Measurements from ENCODE around the gene GCK. TPM values are rescaled to one million over a fixed set of nuclear protein-coding genes. Genes with fewer than 3 reads are reported as not detected.
"Not testable (repeated sequence)": the region's sequence is repeated elsewhere in the genome, so short reads cannot be mapped to it uniquely, and the experiment has no call there.

Gene GCK
- total and polyA plus RNA-seq, 2 donors = 0.24 to 0.30 TPM

GRCh38 chr7:44180631-44181030 lies 8.6 kb downstream of the GCK start:
- Histone ChIP-seq H3K27ac (ENCODE audit: low read depth in 1 of 2, low read length in 1 of 2) (no peak overlapping the region), H3K4me3 (ENCODE audit: low read length in 2 of 2) (no peak overlapping the region), H3K9me3 (ENCODE audit: control insufficient read depth in 2 of 2, insufficient read depth in 1 of 2, low read length in 1 of 2) (peaks cover 0 to 7% of the 10 kb centered on the region in 2 donors), H3K27me3 (ENCODE audit: control insufficient read depth in 2 of 2, insufficient read depth in 1 of 2, low read length in 1 of 2) (peaks cover 0 to 7% of the 10 kb centered on the region in 2 donors), H3K4me1 (ENCODE audit: control insufficient read depth in 2 of 2, insufficient read depth in 2 of 2, low read length in 2 of 2) (no peaks in the 10 kb centered on the region), H3K36me3 (ENCODE audit: control insufficient read depth in 2 of 2, insufficient read depth in 2 of 2, low read length in 1 of 2) (no peaks in the 10 kb centered on the region)
- no peak for DNase-seq (ENCODE audit: low read depth in 6 of 9, low spot score in 9 of 9)
- 84% methylated on average over 3 of the region's 3 CpGs for WGBS

- H3K36me3 ChIP-seq (ENCODE audit: control insufficient read depth in 2 of 2, insufficient read depth in 2 of 2, low read length in 1 of 2) = no peaks in the 10 kb centered on the region
- H3K27me3 ChIP-seq (ENCODE audit: control insufficient read depth in 2 of 2, insufficient read depth in 1 of 2, low read length in 1 of 2) = peaks cover 0 to 11% of the 10 kb centered on the region in 2 donors
- no peak overlapping the region for H3K27ac ChIP-seq (ENCODE audit: low read depth in 1 of 2, low read length in 1 of 2)
- H3K9me3 ChIP-seq (ENCODE audit: control insufficient read depth in 2 of 2, insufficient read depth in 1 of 2, low read length in 1 of 2) = peaks cover 0 to 2% of the 10 kb centered on the region in 2 donors
- H3K4me3 ChIP-seq (ENCODE audit: low read length in 2 of 2) = no peak overlapping the region
- 90% methylated on average over 4 of the region's 4 CpGs for WGBS
- no peak for DNase-seq (ENCODE audit: low read depth in 6 of 9, low spot score in 9 of 9)
- H3K4me1 ChIP-seq (ENCODE audit: control insufficient read depth in 2 of 2, insufficient read depth in 2 of 2, low read length in 2 of 2) = no peaks in the 10 kb centered on the region
Observed at GRCh38 chr7:44177570-44178131, 11.6 kb downstream of the GCK start.

DNA sequence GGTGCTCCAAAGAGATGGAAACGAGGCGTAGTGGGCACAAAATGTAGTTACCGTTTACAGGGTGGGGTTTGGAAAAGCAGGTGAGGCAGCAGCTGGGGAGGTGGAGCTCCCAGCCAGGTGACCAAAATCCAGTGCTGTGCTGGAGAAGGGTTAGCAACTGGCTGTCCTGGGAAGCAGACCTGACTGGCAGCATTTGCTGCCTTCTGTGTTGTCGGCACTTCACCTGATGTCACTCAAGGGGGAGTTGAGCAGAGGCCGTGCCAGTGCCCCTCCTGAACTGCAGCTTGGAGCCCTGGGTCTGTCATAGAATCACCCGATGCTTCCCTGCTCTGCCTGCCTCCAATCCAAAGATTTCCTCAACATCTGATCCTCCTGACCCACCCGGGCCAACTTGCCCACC lies 12.8 kb downstream of the GCK start:
- H3K36me3 ChIP-seq (ENCODE audit: control insufficient read depth in 2 of 2, insufficient read depth in 2 of 2, low read length in 1 of 2) = no peaks in the 10 kb centered on the region
- peaks cover 0 to 13% of the 10 kb centered on the region in 2 donors for H3K27me3 ChIP-seq (ENCODE audit: control insufficient read depth in 2 of 2, insufficient read depth in 1 of 2, low read length in 1 of 2)
- no peaks in the 10 kb centered on the region for H3K4me1 ChIP-seq (ENCODE audit: control insufficient read depth in 2 of 2, insufficient read depth in 2 of 2, low read length in 2 of 2)
- no peak overlapping the region for H3K27ac ChIP-seq (ENCODE audit: low read depth in 1 of 2, low read length in 1 of 2)
- WGBS = 74% methylated on average over 7 of the region's 7 CpGs
- no peaks in the 10 kb centered on the region for H3K9me3 ChIP-seq (ENCODE audit: control insufficient read depth in 2 of 2, insufficient read depth in 1 of 2, low read length in 1 of 2)
- no peak for DNase-seq (ENCODE audit: low read depth in 6 of 9, low spot score in 9 of 9)
- no peak overlapping the region for H3K4me3 ChIP-seq (ENCODE audit: low read length in 2 of 2)

DNA sequence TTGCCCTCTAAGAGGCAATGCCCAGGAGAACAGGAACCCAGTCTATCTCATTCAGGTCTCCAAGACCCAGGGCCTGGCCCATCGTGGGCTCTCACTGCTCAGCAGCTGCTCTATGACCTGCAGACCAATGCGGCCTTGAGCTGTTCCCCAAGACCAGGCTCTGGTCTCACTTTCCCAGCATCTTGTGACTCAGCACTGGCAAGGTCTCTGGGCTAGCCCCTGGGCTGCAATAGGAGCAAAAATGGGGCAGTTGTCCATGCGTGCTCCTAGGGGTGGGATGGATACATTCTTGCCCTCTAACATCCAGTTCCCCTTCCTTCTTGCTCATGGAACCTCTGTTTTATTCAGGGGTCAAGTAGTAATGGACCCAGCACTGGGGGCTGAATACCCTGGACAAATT lies 13.5 kb downstream of the GCK start:
- Histone ChIP-seq H3K27me3 (ENCODE audit: control insufficient read depth in 2 of 2, insufficient read depth in 1 of 2, low read length in 1 of 2) (peaks cover 0 to 13% of the 10 kb centered on the region in 2 donors), H3K4me1 (ENCODE audit: control insufficient read depth in 2 of 2, insufficient read depth in 2 of 2, low read length in 2 of 2) (no peaks in the 10 kb centered on the region), H3K9me3 (ENCODE audit: control insufficient read depth in 2 of 2, insufficient read depth in 1 of 2, low read length in 1 of 2) (no peaks in the 10 kb centered on the region), H3K27ac (ENCODE audit: low read depth in 1 of 2, low read length in 1 of 2) (no peak overlapping the region), H3K4me3 (ENCODE audit: low read length in 2 of 2) (no peak overlapping the region), H3K36me3 (ENCODE audit: control insufficient read depth in 2 of 2, insufficient read depth in 2 of 2, low read length in 1 of 2) (no peaks in the 10 kb centered on the region)
- whole genome bisulfite sequencing = 91% methylated on average over 3 of the region's 3 CpGs
- DNase-seq (ENCODE audit: low read depth in 6 of 9, low spot score in 9 of 9) = no peak

DNA sequence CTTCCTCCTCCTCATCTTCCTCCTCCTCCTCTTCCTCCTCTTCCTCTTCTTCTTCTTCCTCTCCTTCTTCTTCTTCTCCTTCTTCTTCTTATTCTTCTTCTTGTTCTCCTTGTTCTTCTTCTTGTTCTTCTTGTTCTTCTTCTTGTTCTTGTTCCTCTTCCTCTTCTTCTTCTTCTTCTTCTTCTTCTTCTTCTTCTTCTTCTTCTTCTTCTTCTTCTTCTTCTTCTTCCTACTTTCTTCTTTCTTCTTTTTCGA lies 14.6 kb downstream of the GCK start:
- H3K4me1 ChIP-seq (ENCODE audit: control insufficient read depth in 2 of 2, insufficient read depth in 2 of 2, low read length in 2 of 2); H3K9me3 ChIP-seq (ENCODE audit: control insufficient read depth in 2 of 2, insufficient read depth in 1 of 2, low read length in 1 of 2); H3K27ac ChIP-seq (ENCODE audit: low read depth in 1 of 2, low read length in 1 of 2); H3K4me3 ChIP-seq (ENCODE audit: low read length in 2 of 2); DNase-seq (ENCODE audit: low read depth in 6 of 9, low spot score in 9 of 9); H3K36me3 ChIP-seq (ENCODE audit: control insufficient read depth in 2 of 2, insufficient read depth in 2 of 2, low read length in 1 of 2): not testable (repeated sequence)
- H3K27me3 ChIP-seq (ENCODE audit: control insufficient read depth in 2 of 2, insufficient read depth in 1 of 2, low read length in 1 of 2) = peaks cover 0 to 13% of the 10 kb centered on the region in 2 donors
- WGBS = 89% methylated on average over 1 of the region's 1 CpG

DNA sequence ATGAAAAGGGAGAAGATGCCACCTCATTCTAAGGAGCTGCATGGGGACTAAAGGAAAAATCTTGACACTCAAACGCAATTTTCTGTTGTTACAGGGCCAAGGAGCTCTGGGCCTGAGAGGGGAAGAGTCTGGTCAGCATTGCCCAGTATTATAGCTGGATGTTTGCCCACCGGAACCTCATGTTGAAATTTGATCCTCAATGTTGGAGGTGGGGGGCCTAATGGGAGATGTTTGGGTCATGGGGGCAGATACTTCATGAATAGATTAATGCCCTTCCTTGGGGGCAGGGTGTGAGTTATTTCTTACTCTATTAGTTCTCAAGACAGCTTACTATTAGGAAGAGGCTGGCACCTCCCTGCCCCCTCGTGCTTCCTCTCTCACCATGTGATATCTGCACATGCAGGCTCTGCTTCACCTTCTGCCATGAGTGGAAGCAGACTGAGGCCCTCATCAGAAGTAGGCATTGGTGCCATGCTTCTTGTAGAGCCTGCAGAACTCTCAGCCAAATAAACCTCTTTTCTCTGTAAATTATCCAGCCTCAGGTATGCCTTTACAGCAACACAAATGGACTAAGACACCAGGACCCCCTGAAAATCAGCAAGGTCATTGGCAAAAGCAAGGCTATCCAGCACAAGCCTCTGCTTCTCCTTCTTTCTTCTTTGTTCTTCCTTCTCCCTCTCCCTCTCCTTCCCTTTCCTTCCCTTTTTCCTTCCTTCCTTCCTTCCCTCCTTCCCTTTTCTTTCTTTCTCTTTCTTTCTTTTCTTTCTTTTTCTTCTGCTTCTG lies 15.1 kb downstream of the GCK start:
- Histone ChIP-seq H3K27me3 (ENCODE audit: control insufficient read depth in 2 of 2, insufficient read depth in 1 of 2, low read length in 1 of 2) (peaks cover 0 to 13% of the 10 kb centered on the region in 2 donors), H3K4me3 (ENCODE audit: low read length in 2 of 2) (no peak overlapping the region), H3K4me1 (ENCODE audit: control insufficient read depth in 2 of 2, insufficient read depth in 2 of 2, low read length in 2 of 2) (no peaks in the 10 kb centered on the region), H3K27ac (ENCODE audit: low read depth in 1 of 2, low read length in 1 of 2) (no peak overlapping the region), H3K36me3 (ENCODE audit: control insufficient read depth in 2 of 2, insufficient read depth in 2 of 2, low read length in 1 of 2) (no peaks in the 10 kb centered on the region), H3K9me3 (ENCODE audit: control insufficient read depth in 2 of 2, insufficient read depth in 1 of 2, low read length in 1 of 2) (no peaks in the 10 kb centered on the region)
- 83% methylated on average over 3 of the region's 3 CpGs for WGBS
- DNase-seq (ENCODE audit: low read depth in 6 of 9, low spot score in 9 of 9) = no peak

DNA sequence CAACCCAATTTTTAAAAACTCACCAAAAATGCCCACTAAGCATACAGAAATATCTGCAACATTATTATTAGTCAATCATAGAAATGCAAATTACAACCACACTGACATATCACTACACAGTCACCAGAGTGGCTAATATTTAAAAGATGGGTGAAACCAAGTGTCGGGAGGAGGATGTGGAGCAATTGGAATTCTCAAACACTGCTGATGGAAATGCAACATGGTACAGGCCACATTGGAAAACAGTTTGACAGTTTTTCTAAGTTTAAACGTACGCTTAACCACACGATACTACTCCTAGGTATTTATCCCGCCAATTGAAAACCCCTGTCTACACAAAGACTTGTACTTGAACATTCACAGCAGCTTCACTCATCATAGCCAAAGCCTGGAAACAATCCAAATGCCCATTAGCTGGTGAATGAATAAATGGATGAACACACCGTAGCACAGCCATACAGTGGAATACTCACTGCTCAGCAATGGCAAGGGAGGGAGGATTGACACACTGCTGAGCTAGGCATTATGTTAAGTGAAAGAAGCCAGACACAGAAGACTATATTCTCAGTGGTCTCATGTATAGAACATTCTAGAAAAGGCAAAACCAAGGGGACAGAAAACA lies 16.3 kb downstream of the GCK start:
- Histone ChIP-seq H3K27ac (ENCODE audit: low read depth in 1 of 2, low read length in 1 of 2) (no peak overlapping the region), H3K9me3 (ENCODE audit: control insufficient read depth in 2 of 2, insufficient read depth in 1 of 2, low read length in 1 of 2) (no peaks in the 10 kb centered on the region), H3K4me3 (ENCODE audit: low read length in 2 of 2) (no peak overlapping the region), H3K36me3 (ENCODE audit: control insufficient read depth in 2 of 2, insufficient read depth in 2 of 2, low read length in 1 of 2) (no peaks in the 10 kb centered on the region), H3K27me3 (ENCODE audit: control insufficient read depth in 2 of 2, insufficient read depth in 1 of 2, low read length in 1 of 2) (peaks cover 0 to 13% of the 10 kb centered on the region in 2 donors), H3K4me1 (ENCODE audit: control insufficient read depth in 2 of 2, insufficient read depth in 2 of 2, low read length in 2 of 2) (no peaks in the 10 kb centered on the region)
- no peak for DNase-seq (ENCODE audit: low read depth in 6 of 9, low spot score in 9 of 9)
- 95% methylated on average over 6 of the region's 6 CpGs for WGBS

DNA sequence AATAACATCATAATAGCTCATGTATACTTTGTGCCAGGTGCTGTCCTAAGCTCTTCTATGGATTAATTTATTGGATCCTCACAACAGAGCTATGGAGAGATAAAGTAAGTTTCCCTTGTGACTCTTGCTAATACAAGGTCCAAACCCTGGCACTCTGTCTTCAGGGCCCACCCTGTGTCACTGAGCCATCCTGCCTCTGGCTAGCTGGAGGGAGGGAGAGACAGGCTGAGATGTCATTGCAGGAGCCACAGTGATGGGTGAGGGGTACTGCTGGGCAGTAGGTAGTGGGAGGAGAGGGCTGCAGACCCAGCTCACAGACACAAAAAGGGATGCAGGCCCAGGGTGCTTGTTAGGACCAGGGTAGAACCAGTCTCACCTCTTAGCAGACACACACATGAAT lies 16.9 kb downstream of the GCK start:
- no peak for DNase-seq (ENCODE audit: low read depth in 6 of 9, low spot score in 9 of 9)
- Histone ChIP-seq H3K27me3 (ENCODE audit: control insufficient read depth in 2 of 2, insufficient read depth in 1 of 2, low read length in 1 of 2) (peaks cover 0 to 13% of the 10 kb centered on the region in 2 donors), H3K36me3 (ENCODE audit: control insufficient read depth in 2 of 2, insufficient read depth in 2 of 2, low read length in 1 of 2) (no peaks in the 10 kb centered on the region), H3K4me1 (ENCODE audit: control insufficient read depth in 2 of 2, insufficient read depth in 2 of 2, low read length in 2 of 2) (no peaks in the 10 kb centered on the region), H3K4me3 (ENCODE audit: low read length in 2 of 2) (no peak overlapping the region), H3K27ac (ENCODE audit: low read depth in 1 of 2, low read length in 1 of 2) (no peak overlapping the region), H3K9me3 (ENCODE audit: control insufficient read depth in 2 of 2, insufficient read depth in 1 of 2, low read length in 1 of 2) (no peaks in the 10 kb centered on the region)

DNA sequence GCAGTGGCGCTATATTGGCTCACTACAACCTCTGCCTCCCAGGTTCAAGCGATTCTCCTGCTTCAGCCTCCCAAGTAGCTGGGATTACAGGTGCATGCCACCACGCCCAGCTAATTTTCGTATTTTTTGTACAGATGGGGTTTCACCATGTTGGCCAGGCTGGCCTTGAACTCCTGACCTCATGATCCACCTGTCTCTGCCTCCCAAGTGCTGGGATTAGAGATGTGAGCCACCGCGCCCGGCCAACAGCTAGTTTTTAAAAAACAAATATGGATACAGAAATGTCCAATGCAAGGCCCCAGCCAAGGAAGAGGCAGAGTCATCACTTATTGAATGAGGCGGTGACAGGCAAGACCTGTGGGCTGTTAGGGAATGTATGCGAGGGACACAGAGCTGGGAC lies 17.3 kb downstream of the GCK start:
- 97% methylated on average over 9 of the region's 9 CpGs for WGBS
- not testable (repeated sequence) for H3K27ac ChIP-seq (ENCODE audit: low read depth in 1 of 2, low read length in 1 of 2); H3K9me3 ChIP-seq (ENCODE audit: control insufficient read depth in 2 of 2, insufficient read depth in 1 of 2, low read length in 1 of 2); H3K4me3 ChIP-seq (ENCODE audit: low read length in 2 of 2); H3K36me3 ChIP-seq (ENCODE audit: control insufficient read depth in 2 of 2, insufficient read depth in 2 of 2, low read length in 1 of 2); DNase-seq (ENCODE audit: low read depth in 6 of 9, low spot score in 9 of 9); H3K4me1 ChIP-seq (ENCODE audit: control insufficient read depth in 2 of 2, insufficient read depth in 2 of 2, low read length in 2 of 2)
- peaks cover 0 to 13% of the 10 kb centered on the region in 2 donors for H3K27me3 ChIP-seq (ENCODE audit: control insufficient read depth in 2 of 2, insufficient read depth in 1 of 2, low read length in 1 of 2)
